Measurements from ENCODE around the gene MMS19.

The MMS19 gene

GRCh38 chr10:97412891-97413304 lies 85.3 kb downstream of the MMS19 start:
- no peak for DNase-seq

- DNase-seq: no peak
Measured at GRCh38 chr10:97411406-97411805, 86.8 kb downstream of the MMS19 start.

DNA sequence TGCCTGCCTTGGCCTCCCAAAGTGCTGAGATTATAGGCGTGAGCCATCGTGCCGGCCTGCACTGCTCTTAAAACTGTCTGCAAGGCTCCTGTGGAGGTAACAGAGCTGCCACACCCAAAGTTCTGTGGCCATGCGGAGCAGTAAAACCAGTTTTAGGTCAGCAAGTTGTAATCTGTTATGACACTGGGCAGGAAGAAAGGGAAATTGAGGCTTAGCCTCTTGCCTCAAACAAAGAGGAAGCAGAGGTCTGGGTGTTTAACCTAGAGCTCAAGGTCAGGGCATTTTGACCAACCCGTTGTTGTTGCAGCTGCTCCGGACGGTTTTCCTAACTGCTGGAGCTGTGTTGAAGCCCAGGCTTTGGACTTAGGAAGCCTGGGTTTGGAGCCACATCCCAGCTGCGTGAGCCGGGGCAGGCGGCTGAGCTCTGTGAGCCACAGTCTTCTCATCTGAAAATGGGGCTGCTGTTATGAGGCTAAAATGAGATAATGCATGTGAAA lies 89.7 kb downstream of the MMS19 start:
- DNase-seq: no peak

All from NCI-H2171 treated with DMSO at 0.1 percent for 48 hours (cell line).